GM23248 (cell line): ENCODE measurements around the gene SUSD3.

Experiments
- EZH2 ChIP-seq: fragments of 200-600 bp; sonication (generic); IDR thresholded peaks from 2 replicates; pipeline ENCODE4 v1.6.1; 2018; ENCODE audit warnings: antibody characterized with exemption, mild to moderate bottlenecking; ENCODE audit not compliant: insufficient read depth, poor library complexity, severe bottlenecking
- EZH2phosphoT487 ChIP-seq: fragments of 200-600 bp; sonication (generic); IDR thresholded peaks from 2 replicates; pipeline ENCODE4 v1.6.1; 2018; ENCODE audit warnings: antibody characterized with exemption, moderate library complexity, mild to moderate bottlenecking, low read depth; ENCODE audit not compliant: insufficient read depth

- no peak for TF ChIP-seq EZH2
- TF ChIP-seq EZH2phosphoT487, result no peak
These were observed 60.6 kb downstream of the SUSD3 start for GRCh38 chr9:93118863-93119702.
